ENCODE measurements around the gene TSPO.

DNA sequence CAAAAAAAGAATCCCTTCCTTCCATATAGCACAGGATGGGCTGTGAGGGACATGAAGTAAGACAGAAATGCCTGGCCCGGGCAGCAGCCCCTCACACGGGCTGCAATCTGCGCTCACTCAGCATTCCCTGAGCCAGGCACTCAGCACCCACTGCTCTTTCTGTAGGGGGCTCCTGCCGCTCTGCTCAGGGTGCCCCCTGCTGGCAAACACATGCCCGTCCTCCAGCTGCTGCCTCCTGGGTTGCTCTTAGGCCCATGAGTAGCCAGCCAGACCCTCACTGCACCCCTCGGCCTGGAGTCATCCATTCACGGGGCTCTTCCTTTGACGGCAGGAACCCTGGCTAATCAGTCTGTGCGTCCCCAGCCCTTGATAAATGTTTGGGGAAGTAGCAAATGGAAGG, 15.1 kb upstream of the TSPO start:
- TF ChIP-seq, protein P1, sequence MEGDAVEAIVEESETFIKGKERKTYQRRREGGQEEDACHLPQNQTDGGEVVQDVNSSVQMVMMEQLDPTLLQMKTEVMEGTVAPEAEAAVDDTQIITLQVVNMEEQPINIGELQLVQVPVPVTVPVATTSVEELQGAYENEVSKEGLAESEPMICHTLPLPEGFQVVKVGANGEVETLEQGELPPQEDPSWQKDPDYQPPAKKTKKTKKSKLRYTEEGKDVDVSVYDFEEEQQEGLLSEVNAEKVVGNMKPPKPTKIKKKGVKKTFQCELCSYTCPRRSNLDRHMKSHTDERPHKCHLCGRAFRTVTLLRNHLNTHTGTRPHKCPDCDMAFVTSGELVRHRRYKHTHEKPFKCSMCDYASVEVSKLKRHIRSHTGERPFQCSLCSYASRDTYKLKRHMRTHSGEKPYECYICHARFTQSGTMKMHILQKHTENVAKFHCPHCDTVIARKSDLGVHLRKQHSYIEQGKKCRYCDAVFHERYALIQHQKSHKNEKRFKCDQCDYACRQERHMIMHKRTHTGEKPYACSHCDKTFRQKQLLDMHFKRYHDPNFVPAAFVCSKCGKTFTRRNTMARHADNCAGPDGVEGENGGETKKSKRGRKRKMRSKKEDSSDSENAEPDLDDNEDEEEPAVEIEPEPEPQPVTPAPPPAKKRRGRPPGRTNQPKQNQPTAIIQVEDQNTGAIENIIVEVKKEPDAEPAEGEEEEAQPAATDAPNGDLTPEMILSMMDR (IDR thresholded peaks at IDR 0.05) = peak; percentile 64
- TF ChIP-seq EZH2 (IDR thresholded peaks at IDR 0.05) = no peak
- TF ChIP-seq EZH2phosphoT487 (IDR thresholded peaks at IDR 0.05) = no peak
